AG09309 (cell line): ENCODE data around the gene GDPD3.

ENCODE experiments used
- DNase-seq: peaks from one replicate; pipeline ENCODE4 v3.0.0-alpha.2; 2010; ENCODE audit warnings: low read depth
- H3K4me3 ChIP-seq: 2 replicates; pipeline ENCODE4 v1.5.1; 2011; ENCODE audit warnings: mild to moderate bottlenecking, low read depth, low read length, moderate library complexity; ENCODE audit not compliant: control insufficient read depth
- TF ChIP-seq, protein P1 (sequence below): IDR thresholded peaks from 2 replicates; pipeline ENCODE4 v1.5.1; 2011; ENCODE audit warnings: mild to moderate bottlenecking, low read depth, low read length, inconsistent platforms; ENCODE audit not compliant: insufficient read depth, control insufficient read depth; ENCODE audit errors: missing control alignments

GDPD3 gene

DNA sequence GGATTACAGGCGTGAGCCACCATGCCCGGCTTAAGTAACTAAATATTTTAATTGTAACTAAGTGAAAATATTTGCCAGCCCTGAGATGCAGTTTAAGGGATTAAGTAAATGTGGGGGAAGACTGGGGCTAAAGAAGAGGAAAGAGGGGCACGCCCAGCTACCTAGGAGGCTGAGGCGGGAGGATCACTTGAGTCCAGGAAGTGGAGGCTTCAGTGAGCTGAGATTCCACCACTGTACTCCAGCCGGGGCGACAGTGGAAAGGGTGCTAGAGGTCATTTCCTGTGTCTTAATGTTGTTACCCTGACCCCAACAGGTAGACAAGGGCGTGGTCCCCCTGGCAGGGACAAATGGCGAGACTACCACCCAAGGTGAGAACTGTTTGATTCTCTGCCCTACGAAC, 45.0 kb downstream of the GDPD3 start:
- peak overlapping the region; percentile 5; the same call in 1 of the 2 replicates for H3K4me3 ChIP-seq
- TF ChIP-seq, protein P1, sequence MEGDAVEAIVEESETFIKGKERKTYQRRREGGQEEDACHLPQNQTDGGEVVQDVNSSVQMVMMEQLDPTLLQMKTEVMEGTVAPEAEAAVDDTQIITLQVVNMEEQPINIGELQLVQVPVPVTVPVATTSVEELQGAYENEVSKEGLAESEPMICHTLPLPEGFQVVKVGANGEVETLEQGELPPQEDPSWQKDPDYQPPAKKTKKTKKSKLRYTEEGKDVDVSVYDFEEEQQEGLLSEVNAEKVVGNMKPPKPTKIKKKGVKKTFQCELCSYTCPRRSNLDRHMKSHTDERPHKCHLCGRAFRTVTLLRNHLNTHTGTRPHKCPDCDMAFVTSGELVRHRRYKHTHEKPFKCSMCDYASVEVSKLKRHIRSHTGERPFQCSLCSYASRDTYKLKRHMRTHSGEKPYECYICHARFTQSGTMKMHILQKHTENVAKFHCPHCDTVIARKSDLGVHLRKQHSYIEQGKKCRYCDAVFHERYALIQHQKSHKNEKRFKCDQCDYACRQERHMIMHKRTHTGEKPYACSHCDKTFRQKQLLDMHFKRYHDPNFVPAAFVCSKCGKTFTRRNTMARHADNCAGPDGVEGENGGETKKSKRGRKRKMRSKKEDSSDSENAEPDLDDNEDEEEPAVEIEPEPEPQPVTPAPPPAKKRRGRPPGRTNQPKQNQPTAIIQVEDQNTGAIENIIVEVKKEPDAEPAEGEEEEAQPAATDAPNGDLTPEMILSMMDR: no peak
- DNase-seq: no peak

DNA sequence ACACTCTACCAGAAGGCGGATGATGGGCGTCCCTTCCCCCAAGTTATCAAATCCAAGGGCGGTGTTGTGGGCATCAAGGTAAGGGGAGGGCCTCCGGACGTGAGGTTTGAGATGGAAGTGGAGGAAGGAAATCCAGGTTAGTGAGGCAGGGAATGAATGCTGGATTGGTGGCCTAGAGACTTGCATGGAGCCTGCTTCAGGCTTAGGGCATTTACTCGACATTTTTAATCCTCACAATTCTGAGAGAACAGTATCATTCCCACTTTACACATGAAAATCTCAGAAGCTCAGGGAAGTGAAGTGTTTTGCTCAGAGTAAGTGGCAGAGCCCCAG, 45.8 kb downstream of the GDPD3 start:
- H3K4me3 ChIP-seq: peak overlapping the region; percentile 99
- TF ChIP-seq, protein P1: no peak

DNA sequence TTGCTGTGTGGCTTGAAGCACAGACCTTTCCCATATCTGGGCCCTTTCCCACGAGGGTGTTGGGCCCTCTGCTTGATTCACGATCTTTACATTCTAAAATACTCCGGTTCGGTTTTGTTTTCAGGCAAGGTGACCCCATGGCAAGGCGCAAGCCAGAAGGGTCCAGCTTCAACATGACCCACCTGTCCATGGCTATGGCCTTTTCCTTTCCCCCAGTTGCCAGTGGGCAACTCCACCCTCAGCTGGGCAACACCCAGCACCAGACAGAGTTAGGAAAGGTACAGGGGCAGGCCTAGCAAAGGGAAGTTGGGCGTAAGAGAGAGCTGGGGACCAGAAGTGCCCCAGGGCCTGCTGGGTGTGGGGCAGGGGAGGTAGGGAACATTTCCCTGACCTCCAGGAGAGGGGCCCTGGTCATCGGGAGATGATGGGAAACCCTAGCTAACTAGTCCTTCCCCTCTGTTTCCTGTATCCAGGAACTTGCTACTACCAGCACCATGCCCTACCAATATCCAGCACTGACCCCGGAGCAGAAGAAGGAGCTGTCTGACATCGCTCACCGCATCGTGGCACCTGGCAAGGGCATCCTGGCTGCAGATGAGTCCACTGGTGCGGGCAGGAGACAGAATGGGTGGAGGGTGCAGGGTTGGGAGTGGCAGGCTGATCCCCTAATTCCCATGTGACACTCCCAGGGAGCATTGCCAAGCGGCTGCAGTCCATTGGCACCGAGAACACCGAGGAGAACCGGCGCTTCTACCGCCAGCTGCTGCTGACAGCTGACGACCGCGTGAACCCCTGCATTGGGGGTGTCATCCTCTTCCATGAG, 46.4 kb downstream of the GDPD3 start:
- no peak for DNase-seq
- TF ChIP-seq, protein P1: no peak
- H3K4me3 ChIP-seq: peak overlapping the region; percentile 99

More for the DNA sequence above, 45.8 kb downstream of the GDPD3 start:
- no peak for DNase-seq

DNA sequence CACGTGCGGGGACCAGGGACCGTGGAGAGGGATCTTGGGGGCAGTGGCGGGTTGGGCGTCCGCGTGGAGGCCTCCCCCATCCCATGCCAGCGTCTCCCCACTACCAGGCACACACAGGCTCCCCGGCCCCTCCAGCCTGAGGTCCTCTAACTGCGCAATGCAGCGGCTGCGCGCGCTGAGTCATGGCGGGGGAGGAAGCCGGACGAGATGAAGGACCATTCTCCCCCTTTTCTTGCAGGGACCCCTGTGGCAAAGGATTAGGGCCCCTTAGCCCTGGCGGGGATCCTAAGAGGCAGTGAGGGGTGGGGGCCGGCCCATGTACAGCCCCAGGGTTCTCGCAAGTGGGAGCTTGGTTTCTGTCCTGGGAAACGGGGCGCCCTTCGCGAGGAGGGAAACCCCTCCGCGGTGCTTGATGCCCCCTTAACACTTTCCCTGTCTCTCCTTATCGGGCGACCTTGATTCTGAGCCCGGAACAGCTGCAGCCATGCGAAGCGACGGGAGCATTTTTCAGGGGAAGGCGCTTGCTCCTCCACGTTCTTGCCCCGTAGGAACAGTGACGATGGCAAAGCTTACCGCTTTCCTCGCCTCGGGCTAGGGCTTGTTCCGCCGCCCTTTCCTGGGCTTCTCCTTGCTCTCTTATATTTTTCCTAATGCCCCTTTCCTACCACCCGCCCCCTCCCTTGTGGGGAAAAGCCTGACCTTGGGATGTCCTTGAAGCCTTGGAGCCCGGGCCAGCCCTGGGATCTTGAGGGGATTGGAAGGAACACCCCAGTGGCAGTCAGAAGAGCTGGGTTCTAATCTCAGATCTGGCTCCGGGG, 47.2 kb downstream of the GDPD3 start:
- no peak for DNase-seq
- TF ChIP-seq, protein P1: no peak
- peak overlapping the region; percentile 99 for H3K4me3 ChIP-seq

DNA sequence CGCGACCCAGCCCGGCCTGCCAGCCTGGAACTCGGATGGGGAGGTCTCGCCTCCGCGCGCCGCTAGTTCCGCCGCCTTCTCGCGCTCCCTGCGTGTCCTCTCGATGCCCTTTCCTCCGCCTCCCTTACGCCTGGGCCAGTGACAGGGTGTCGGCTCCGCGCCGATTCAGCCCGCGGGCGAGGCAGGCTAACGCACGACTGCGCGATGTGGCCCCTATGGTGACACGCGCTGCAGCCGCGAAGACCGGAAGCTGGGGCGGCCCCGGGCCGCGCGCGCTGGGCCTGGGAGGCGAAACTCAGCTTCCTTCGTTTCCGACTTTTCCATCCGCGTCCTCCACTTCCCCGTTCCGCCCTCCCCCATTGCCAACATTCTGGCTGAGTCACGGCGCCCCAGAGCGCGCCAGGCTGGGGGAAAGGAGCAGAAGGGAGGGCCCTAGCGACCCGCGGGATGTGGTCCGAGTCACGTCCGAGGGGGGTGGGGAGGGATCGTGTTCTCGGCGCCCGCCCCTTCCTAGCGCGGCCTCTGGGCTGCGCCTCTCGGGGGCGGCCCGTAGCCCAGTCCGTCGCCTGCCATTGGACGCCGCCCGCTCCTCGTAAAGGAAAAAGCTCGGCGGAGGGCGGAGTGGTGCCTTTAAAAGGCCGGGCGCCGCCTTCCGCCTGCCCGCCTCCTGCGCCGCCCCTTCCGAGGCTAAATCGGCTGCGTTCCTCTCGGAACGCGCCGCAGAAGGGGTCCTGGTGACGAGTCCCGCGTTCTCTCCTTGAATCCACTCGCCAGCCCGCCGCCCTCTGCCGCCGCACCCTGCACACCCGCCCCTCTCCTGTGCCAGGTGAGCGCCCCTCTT, 48.0 kb downstream of the GDPD3 start, which contains the start of gene ALDOA:
Gene ALDOA (plus strand): TSS at position 659 of the 841 bp plus-strand sequence. CDS start 1,138 bp downstream, outside the sequence.
- TF ChIP-seq, protein P1: no peak
- peak within 1 kb of the TSS; percentile 99 for H3K4me3 ChIP-seq
- DNase-seq: peak; percentile 96

DNA sequence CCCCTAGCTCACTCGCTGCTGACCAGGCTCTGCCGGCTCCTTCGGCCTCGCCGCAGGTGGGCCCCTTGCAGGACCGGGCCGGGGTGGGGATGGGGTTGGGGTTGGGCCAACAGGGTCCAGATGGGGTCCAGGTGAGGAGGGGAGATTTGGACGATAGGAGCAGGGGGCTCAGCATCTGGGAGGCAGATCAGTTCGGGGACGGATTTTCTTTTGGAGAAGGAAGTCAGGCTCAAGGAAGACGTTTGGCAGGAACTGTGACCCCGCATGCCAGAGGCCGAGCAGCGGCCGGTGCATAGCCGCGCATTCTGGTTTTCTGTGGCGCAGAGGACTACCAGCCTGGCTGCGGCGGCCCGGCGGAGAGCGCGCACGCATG, 48.6 kb downstream of the GDPD3 start:
- TF ChIP-seq, protein P1: no peak
- no peak for DNase-seq
- peak overlapping the region; percentile 54 for H3K4me3 ChIP-seq
